SW480 (cell line): ENCODE results near the gene CNTN1.
A peak's percentile ranks its signal among the peaks of the same experiment; 100 is the strongest.

ENCODE experiments used
- DNase-seq: peaks from one replicate; pipeline ENCODE4 v3.0.0-alpha.2; 2016; ENCODE audit warnings: low spot score

CNTN1 gene

DNA sequence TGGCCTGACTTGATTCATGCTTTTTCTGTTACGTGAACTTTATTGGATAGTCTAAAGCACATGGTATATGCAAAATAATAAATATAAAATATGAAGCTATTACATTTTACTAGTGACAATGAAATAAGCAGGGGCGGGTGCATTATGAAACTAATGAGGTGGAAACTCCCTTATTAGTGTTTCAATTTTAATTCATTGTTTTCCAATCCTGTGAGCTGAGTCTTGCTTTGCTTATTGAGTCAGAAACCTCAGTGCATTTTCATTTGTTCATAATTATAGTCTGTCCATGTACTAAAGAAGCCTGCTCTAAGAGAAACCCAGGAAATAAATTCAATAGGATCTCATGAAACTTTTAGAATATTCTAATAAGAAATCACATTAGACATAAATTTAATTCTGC lies 78.5 kb downstream of the CNTN1 start:
- no peak for DNase-seq

DNA sequence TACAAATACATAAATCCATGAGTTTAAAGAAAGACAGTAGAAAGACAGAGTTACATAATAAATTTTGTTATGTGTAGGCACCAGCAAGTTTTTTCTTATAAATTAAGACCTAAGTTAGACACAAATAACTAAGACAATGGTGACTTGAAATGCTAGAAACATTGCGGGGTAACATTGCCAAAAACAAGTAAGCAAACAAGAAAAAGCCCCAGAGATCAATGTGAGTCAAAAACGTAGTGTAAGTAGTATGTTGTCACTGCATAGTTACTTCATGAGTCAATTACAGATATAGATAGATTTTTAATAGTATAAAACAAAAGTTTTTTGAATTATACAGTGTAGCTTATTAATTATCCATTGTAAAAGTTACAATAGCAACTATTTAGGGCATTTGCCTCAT lies 83.4 kb downstream of the CNTN1 start:
- DNase-seq: no peak

DNA sequence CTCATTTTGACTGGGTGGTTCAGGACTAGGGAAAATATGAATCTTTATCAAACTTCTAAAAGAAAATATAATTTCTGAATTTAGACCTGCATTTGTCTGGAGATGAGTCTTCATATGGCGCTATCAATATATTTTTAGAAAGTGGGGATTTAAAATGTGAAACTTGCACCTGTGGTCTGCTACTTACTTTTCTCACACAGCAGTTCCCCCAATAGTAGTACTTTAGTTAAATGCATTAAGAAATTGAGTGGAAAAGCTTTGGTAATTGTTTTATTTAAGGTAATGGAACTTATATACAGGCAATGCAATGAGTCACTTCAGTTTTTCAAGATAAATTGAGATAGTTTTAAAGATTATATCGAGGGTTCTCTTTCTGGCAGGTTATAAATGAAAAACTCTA lies 91.9 kb downstream of the CNTN1 start:
- no peak for DNase-seq

DNA sequence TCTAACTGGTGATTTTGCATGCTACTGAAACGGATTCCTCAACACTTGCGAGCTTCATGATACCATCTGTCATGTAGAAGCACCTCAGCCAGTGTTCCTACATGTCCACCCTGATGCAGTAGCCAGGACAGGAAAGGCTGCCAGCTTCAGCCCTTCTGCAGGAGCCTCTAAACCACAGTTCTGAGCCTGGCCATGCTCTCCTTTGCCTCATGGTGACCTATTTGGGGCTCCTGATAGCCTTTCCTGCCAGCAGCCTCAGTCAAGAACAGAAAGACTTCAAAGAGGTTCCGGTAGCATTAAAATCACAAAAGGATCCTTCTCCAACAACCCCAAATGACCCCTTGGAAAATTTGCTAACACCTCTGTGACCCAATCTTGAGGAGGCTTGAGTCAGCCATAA lies 96.0 kb downstream of the CNTN1 start:
- DNase-seq: no peak

DNA sequence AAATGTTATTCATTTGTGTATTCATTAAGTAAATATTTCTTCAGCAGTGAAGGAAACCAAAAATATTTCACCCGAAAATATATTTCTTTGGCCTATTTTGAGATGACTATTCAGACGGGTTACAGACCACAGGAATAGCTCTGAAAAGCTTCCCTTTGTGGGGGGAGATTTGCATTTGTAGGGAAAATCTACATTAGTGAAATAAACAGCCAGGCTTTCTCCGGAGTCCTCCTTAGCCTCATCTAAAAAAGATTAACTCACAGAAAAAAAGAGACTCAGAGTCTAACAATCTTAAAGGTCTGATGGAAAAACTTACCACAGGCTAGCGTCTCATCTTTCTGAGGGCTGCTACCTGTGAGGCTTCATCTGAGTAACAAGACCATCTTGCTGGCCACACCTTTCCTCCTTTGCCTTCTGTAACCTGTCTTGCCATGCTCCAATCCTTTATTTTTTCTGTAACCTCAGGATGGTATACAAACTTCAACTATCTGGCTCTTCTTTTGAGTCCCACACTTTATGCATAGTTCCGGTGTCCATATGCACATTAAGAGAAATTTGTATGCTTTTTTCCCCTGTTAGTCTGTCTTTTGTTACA lies 100.7 kb downstream of the CNTN1 start:
- DNase-seq: peak; percentile 56

DNA sequence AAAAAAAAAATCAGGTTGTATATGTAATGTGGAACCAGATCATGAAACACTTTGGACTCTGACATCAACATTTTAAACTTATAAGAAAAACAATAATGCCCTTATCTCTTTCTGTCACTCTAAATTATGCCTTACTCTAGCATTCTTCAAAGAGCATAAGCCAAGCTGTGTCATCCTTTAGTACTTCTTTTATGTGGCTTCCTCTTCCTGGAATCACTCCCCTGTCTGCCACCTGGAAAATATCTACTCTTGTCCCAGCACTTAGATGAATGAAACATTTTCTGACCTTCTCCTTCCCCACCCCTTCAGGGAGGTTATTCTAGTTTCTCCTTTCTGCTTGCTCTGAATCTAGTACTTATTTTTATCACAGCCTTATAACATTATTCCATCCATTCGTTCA lies 101.2 kb downstream of the CNTN1 start:
- DNase-seq: peak; percentile 93

DNA sequence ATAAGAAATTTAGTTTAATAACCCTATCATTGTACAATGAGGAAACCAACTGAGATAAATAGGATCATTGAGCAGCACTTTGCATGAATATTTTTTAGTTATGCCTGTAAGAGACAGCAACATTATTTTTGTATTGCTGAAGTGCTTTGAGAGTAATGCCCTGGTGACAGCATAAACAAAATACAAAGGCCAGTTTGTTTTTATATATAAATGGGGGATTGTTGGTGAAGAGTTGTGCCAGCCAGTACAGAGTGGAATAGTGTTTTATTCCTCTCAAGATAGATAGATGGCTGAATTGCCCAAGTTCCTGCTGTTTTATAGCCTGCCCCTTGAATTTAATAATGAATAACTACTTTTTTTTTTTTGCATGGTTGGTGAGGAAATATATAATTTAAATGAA lies 101.8 kb downstream of the CNTN1 start:
- peak; percentile 36 for DNase-seq

DNA sequence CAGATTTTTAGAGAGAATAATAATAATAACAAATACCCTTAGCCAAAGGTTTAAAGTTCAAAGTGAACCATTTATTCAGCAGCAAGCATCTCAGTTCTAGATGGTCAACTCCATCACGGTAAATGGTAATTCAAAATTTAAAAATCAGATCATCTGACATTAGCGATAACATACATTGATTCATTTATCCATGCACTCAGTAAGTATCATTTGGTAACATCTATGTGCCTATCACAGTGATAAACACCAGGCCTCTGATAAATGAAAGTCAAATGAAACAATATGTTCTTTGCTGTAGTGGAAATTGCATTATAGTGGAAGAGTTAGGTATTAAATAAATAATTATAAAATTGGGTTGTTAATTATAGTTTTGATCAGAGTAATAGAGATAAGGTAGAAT lies 108.8 kb downstream of the CNTN1 start:
- no peak for DNase-seq

DNA sequence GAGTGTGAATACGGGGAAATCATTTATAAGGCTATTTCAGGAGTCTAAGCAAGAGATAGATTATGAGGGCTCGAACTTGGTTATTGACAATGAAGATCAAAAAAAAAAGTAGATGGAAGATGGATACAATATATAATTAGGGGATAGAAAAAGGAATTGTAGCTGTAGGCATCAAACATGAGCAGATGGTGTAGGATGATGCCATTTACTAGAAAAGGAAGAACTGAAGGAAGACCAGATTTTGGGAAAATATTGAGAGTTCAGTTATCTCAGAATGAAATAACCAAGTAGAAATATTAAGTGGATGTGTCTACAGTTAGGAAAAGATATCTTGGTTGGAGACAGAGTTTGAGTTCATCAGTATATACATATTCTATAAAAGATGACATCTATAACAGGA lies 109.6 kb downstream of the CNTN1 start:
- DNase-seq: no peak

DNA sequence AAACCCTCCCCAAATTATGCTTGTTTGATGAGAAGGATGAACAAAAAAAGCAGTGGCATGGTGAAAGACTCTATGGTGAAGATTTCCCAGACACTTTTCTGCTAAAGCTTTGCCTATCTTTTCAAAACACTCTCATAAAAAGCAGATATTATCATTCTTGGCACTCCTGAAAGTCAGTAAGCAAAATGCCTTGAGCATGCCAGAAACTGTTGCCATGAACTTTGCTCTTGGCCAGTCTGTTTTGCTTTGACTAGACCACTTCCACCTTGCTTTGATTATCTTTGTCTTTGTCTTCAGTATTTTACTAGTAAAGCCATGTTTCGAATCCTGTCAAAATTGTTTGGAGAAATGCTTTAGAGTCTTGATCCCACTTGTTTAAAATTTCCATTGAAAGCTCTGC lies 110.4 kb downstream of the CNTN1 start:
- no peak for DNase-seq

DNA sequence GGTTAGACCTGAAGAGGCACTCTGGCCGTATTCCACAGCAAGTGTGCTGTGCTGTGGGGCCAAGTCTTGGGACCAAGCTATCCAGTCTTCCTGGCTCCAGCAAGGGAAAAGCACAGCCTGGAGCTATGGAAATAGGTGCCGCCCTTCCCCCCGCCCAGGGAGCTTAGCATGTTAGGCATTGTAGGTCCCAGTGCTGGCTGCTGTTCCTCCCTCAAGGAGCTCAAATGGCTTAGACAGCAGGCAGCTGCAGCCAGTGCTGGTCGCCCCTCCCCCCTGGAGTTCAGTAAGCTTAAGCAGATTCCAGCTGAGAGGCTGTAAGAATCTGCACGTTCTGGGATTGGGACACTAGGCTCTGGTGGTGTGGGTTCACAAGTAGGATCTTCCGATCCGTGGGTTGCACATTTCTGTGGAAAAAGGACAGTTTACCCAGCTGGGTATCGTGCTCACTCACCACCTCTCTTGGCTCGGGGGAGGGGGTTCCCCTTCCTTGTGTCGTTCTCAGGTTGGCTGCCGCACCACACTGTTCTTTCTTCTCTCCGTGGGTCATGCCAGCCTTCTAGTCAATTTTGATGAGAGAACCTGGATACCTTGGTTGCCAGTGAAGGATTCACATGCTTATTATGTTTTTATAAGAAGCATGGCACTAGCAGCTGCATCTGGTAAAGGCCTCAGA lies 127.3 kb downstream of the CNTN1 start:
- DNase-seq: no peak

DNA sequence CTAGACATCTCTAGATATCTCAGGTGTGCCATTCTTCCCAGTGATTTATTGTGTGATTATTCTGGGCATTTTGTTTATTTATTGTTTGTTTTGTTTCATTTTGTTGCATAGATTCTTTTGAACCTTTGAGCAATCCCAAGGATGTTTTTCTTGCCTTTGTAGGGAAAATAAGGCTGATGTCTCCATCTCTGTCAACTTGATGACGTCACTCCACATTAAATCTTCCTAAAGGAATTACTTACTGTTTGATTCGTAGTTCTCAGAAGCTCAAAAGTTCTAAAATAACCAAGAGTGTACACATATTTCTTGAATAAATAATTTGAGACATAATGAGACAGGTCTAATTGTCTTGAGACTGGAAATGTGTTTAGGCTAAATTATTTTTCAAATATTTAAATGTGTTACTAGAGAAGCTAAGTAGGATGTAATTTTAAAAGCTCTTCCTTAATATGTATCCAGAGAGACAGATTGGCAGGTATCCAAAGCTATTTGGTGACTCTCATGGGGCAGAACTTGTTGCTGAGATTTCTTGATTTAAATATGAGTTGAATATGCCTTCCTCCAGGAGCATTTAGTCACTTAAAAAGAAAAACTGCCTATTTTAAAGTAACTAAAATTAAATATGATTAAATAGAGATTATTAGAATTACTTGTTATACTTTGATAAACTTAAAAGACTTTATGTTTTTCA lies 128.7 kb downstream of the CNTN1 start:
- no peak for DNase-seq

DNA sequence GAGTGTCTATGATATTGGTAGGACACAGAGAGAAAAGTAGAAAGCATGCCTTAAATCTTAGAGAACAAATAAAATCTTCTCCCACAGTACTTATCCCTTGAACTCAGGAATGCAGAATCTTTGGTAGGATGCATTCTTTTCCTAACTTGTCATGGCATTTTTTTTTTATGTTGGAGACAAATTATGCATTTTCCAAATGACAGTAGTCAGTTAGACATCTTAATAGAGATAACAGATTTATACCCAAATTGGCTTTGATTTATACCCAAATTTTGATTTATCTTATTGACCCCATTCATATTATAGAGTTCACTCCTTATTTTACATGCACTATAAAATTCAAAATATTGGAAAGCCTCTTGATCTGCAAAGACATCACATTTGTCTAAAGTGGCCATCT lies 132.9 kb downstream of the CNTN1 start:
- DNase-seq: no peak

DNA sequence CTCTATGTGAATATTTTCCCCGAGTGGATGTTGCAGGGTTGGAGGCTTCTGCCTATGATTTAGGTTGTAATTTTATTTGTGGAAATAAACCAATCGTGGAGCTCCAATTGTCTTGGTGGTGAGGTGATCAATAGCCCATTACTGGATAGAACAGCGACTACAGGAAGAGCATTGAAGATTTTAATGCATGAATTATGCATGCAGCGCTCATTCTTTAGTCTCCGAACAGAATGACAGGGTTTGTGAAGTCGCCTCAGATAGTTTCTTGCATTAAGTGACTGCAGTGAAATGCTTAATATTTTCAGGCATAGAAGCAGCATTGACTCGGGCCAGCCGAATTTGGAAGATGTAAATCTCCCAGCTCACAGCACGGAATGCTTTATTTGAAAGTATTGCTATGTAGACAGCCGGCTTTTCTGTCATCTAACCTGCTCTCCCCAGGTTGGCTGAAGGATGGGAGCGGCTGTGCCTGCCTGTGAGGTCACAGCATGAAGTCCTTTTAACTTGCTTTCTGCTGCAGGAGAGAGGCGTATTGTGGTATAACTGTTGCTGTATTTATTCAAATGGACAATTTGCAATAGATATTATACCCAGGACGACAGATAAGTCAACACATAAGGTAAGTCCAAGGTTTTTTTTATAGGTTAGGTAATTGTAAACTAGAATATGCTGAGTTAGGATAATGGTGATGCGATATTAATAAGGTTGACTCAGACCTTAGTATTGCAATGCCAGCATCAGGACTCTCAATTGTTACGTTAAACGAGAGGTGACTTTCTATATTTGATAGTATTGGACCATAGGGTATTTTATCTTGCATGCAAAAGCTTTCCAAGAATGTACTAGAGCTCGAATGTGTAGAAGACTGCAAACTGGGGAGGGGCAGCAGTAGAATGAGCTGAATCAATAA lies 135.7 kb downstream of the CNTN1 start:
- DNase-seq: peak; percentile 33

DNA sequence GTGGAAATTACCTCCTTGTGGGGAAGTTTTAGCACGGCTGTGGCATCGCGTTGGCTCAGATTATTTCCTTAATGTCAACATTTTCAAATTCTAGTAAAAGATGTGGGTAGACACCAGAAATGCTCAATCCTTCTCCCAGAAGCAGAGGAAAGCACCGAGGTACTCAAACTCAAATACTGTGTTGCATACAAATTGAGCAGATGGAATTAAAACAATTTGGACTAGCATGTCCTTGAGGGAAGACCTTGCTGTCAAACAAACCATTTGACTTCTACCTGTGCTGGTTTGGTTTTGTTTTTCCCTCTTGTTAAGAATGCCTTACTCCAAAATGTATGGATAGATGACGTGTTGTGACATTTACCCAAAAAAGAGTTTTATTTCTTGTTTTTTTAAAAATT lies 136.4 kb downstream of the CNTN1 start:
- no peak for DNase-seq

DNA sequence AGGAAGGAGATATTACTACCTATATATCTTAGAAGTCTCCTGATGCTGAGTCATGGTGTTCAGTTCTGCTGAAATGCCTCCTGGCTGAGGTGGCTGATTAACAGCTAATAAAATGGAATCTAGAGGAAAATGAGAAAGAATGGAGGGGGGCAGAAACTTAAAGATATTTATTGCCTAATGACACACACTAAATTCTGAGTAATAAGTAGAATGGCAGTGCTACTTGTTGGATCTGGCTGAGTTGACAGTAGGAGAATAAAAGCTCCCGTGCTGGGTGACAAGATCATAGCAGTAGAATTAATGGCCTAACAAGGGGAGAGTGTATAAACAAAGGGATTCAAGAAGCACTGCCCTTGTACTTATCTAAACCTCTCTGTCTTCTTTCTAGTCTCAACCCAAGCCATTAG lies 137.5 kb downstream of the CNTN1 start:
- DNase-seq: no peak

DNA sequence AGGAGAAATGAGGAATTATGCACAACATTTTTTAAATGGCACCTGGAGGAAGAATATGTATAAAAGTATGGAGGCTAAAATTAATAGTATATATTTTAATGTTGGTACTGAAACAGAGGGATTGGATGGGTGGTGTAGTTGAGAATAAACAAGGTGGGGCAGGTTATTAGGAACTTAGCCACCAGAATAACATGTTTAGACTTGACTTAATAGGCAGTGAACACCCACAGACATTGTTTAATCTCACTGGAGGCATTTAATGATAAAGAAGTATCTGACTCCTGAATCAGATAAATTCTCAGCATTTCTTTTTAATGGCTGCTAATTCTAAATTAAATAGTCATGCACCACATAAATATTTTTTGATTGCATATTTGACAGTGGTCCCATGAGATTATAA lies 139.7 kb downstream of the CNTN1 start:
- no peak for DNase-seq

DNA sequence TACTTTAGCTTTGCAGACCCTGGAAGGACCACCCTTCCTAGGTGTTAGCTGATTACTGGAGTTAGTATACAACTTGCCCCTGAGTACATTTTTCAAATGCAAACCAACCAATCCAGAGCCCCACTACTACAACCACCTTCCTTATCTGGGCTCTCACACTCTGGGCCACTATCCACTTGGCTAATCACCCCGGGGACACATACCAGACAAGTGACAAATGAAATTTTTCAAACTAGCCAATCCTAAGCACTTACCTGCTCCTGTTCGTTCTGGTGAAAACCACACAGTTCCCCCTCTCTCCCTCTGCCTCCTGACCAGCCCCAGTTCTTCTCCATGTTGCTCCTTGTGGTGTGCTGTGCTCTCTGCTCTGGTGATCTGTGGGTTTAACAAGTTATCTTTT lies 140.4 kb downstream of the CNTN1 start:
- DNase-seq: no peak

DNA sequence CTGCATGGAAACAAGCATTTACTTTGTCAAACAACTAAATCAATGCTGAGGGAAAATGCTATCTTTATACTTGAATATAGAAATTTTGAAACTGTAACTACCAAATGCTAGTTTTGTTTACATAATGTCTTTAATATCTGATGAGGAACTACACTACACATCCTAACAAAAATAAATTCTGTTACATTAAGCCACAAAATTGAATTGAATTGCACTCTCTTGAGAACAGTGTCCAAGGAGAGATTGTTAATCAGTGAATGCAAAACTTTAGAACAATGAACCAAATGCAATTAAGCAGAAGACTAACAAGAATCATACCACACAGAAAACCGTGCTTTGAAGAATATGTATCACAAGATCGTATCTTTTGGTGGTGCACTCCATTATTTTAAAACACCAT lies 141.6 kb downstream of the CNTN1 start:
- no peak for DNase-seq

DNA sequence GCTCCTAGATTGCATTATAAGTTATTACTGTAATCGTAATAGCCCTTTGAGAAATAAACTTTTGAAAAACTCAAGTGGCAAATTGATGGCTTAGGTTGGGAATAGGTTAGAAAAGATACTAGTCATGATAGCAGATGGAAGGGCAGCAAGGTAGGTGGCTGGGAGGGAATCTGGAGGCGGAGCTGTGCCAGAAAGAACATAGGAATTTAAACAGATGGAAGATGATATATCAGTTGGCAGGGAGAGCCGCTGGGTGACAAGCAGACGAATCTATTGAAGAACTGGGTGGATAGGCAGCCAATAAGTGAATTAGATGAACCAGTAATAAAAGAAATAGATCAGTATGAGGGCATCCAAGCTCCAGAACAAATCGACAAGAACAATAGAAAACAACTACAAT lies 142.1 kb downstream of the CNTN1 start:
- DNase-seq: no peak

DNA sequence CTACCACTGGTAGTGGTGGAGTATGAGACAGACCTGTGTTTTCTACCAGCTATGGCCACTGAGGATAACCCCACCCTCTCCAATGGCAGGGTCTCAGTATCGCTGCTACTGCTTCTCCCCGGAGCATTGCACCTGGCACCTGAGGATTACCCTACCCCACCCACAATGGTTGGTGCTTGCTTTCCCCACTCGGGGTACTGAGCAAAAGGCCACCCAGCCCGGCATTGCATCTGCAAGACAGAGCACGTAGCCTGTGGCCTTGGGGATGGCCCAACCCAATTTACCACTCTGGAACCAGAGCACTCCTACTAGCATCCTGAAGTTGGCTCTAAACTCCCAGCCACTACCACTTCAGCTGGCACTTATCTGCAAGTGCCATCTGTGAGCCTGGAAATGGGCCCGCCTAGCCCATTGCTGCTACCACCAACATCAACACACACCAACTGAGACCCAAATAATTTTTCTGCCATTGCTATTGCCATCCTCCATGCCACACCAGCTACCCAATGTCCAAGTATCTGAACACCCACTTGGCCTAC lies 145.7 kb downstream of the CNTN1 start:
- no peak for DNase-seq

DNA sequence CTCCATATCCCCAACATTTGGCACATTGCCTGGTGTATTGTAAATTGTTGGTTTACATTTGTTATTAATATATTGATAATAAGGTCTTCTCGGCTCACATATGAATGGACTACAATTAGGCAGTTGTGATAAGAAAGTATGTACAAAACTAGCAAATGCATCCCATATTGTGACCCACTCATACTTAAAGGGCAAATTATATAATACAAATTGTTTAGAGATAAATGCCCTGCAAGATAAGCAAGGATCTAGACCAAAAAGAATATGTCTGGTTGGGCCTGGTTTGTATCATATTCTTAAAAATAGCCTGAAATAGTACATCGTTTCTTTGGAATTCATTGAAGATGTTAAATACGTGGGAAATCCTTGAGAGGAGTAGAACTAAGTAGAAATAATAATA lies 151.3 kb downstream of the CNTN1 start:
- no peak for DNase-seq
